CD8-positive, alpha-beta memory T cell (primary cell): ENCODE data around the gene FSTL1. TPM values are rescaled to one million over a fixed set of nuclear protein-coding genes. Genes with fewer than 3 reads are reported as not detected.

Source experiments
- CTCF ChIA-PET: fragments of 350-600 bp; sonication (Branson Sonifier 250); formaldehyde crosslinking; loops from one replicate; lab custom pipeline; 2021; ENCODE audit warnings: antibody characterized with exemption; lab: Charles Lee
- POLR2A ChIA-PET: fragments of 350-600 bp; sonication (Branson Sonifier 250); formaldehyde crosslinking; loops from one replicate; lab custom pipeline; 2021; ENCODE audit warnings: antibody characterized with exemption; lab: Charles Lee
- DNase-seq, 5 donors: peaks; one replicate each; pipeline versions ENCODE4 v3.0.0 to v3.0.0-alpha.2; 2020 to 2022; ENCODE audit warnings: mixed read lengths in 1 of 5
- H3K27ac ChIP-seq: one replicate; pipeline ENCODE4 v1.7.0; 2013; ENCODE audit warnings: low read depth, mild to moderate bottlenecking, low read length, moderate library complexity
- H3K27me3 ChIP-seq: 2 replicates; pipeline ENCODE4 v1.7.0; 2013; ENCODE audit warnings: low read length, mild to moderate bottlenecking; ENCODE audit not compliant: insufficient read depth, poor library complexity, severe bottlenecking
- H3K36me3 ChIP-seq: 2 replicates; pipeline ENCODE4 v1.7.0; 2013; ENCODE audit warnings: mild to moderate bottlenecking, low read length, moderate library complexity; ENCODE audit not compliant: insufficient read depth
- H3K4me1 ChIP-seq: 2 replicates; pipeline ENCODE4 v1.7.0; 2013; ENCODE audit warnings: mild to moderate bottlenecking, low read length, moderate library complexity; ENCODE audit not compliant: insufficient read depth
- H3K4me3 ChIP-seq: 2 replicates; pipeline ENCODE4 v1.7.0; 2013; ENCODE audit warnings: mild to moderate bottlenecking, low read length
- H3K9me3 ChIP-seq: 2 replicates; pipeline ENCODE4 v1.7.0; 2013; ENCODE audit warnings: mild to moderate bottlenecking, low read length
- H3K27ac Mint-ChIP-seq, 8 donors: one replicate each; pipeline ENCODE4 v1.8.0; 2020 to 2021; ENCODE audit warnings: mixed read lengths in 8 of 8, mild to moderate bottlenecking in 6 of 8, inconsistent platforms in 3 of 8, moderate library complexity in 3 of 8
- H3K27me3 Mint-ChIP-seq, 2 donors: one replicate each; pipeline ENCODE4 v1.8.0; 2020 to 2021; ENCODE audit warnings: mixed read lengths in 2 of 2, mild to moderate bottlenecking in 1 of 2, moderate library complexity in 1 of 2
- H3K36me3 Mint-ChIP-seq, 3 donors: one replicate each; pipeline ENCODE4 v1.8.0; 2020 to 2021; ENCODE audit warnings: mixed read lengths in 3 of 3, inconsistent platforms in 1 of 3, mild to moderate bottlenecking in 1 of 3
- H3K4me1 Mint-ChIP-seq, 3 donors: one replicate each; pipeline ENCODE4 v1.8.0; 2020 to 2021; ENCODE audit warnings: mixed read lengths in 3 of 3, inconsistent platforms in 1 of 3, mild to moderate bottlenecking in 1 of 3
- H3K4me3 Mint-ChIP-seq, 7 donors: one replicate each; pipeline ENCODE4 v1.8.0; 2020 to 2021; ENCODE audit warnings: mixed read lengths in 7 of 7, mild to moderate bottlenecking in 6 of 7, moderate library complexity in 4 of 7, inconsistent platforms in 2 of 7
- H3K9me3 Mint-ChIP-seq, 5 donors: one replicate each; pipeline ENCODE4 v1.8.0; 2020 to 2022; ENCODE audit warnings: mixed read lengths in 5 of 5, mild to moderate bottlenecking in 3 of 5, moderate library complexity in 2 of 5, inconsistent platforms in 1 of 5
- polyA plus RNA-seq: library from polyadenylated mRNA; unstranded; fragments of 300-500 nt; fragmentation: Illumina TruSeq; gene quantifications from one replicate; pipeline ENCODE4 v1.2.3, GENCODE V29; 2021
- total RNA-seq, 2 experiments: library from RNA; stranded (reverse); gene quantifications; one replicate each; pipeline ENCODE4 v1.2.3, GENCODE V29; 2021

The FSTL1 gene
- total and polyA plus RNA-seq, 3 experiments from 2014 or later, result 0.09 to 0.53 TPM; not detected in 1

DNA sequence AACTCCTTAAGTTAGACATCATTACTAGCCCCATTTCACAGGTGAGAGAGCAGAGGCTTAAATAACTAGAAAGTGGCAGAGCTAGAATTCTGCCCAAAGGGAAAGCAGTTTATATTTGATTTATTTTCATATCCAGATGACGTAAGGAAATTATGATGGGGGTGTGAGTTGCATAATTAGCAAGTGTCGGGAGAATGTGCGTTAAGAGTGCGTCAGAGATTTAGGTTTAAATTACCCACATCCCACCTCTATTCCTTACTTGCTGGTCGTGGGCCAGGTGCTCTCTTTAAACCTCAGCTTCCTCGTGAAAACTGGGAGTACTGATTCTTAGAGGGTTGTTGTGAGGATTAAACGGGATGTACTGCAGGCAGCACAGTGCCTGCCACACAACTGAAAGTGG lies 32.3 kb downstream of the FSTL1 start:
- no peaks in the 10 kb centered on the region for H3K27me3 ChIP-seq
- ChIA-PET CTCF (interaction anchor here (1.0 to 6.1 kb wide), 12 partner anchors 7 to 1534 kb away, joined by 3 to 90 read pairs (median 6); partner anchors contain the start of gene NDUFB4), POLR2A (interaction anchor here (1.6 kb wide), 1 partner anchor 68 kb away, joined by 4 read pairs; no protein-coding TSS in a partner anchor)
- no peaks in the 10 kb centered on the region for H3K36me3 ChIP-seq
- Mint-ChIP-seq H3K4me3 (peak overlapping the region in 2 of 7 donors; percentile 4 to 36), H3K27me3 (peaks cover 8% of the 10 kb centered on the region in 2 donors), H3K9me3 (no peaks in the 10 kb centered on the region), H3K27ac (no peak overlapping the region), H3K4me1 (peaks cover 10 to 21% (median 14%) of the 10 kb centered on the region in 3 donors), H3K36me3 (no peaks in the 10 kb centered on the region)
- peaks cover 5% of the 10 kb centered on the region for H3K4me1 ChIP-seq
- no peaks in the 10 kb centered on the region for H3K9me3 ChIP-seq
- no peak overlapping the region for H3K4me3 ChIP-seq
- no peak for DNase-seq
- no peak overlapping the region for H3K27ac ChIP-seq

DNA sequence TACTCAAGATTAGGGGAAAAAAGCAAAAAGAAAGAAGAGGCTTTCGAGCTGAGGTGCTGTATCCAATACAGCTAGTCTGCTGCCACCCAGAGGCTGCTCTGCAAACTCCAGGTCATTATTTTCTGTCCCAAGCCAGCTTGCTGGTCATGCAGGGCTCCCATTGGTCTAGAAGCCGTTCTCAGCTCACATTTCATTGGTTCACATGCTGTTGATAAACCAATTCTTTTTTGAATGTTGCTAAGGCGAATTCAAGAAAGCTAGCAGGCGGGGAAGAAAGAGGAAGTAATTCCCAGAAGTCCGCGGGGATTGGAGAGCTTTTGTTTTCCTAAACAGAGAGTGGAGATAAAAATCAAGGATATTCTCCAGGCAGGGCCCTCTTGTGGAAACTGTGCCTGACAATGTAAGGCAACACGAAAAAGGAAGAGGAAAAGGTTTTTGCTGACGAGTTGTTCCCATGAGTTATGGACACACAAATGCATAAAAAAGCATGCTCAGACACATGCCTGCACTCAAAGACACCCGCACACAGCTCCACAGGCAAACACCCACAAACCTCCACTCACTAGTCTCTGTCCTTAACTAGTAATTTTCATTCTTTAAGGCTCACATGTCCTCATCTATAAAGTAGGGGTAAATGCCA lies 33.4 kb downstream of the FSTL1 start:
- H3K27ac ChIP-seq, result no peak overlapping the region
- no peaks in the 10 kb centered on the region for H3K9me3 ChIP-seq
- H3K4me3 ChIP-seq, result peak overlapping the region; percentile 30
- no peaks in the 10 kb centered on the region for H3K9me3 Mint-ChIP-seq
- H3K36me3 ChIP-seq, result no peaks in the 10 kb centered on the region
- no peaks in the 10 kb centered on the region for H3K36me3 Mint-ChIP-seq
- peak overlapping the region in 6 of 8 donors; percentile 9 to 91 (median 38) for H3K27ac Mint-ChIP-seq
- ChIA-PET POLR2A (interaction anchor here (1.1 to 1.6 kb wide), 2 partner anchors 67 to 323 kb away, joined by 3 to 4 read pairs; partner anchors contain the start of gene GSK3B), CTCF (interaction anchor here (0.6 to 6.1 kb wide), 35 partner anchors 8 to 1533 kb away, joined by 3 to 90 read pairs (median 4); partner anchors contain the start of genes GSK3B, GTF2E1, LRRC58 and NDUFB4)
- DNase-seq, result peak; percentile 63 to 86 (median 73)
- peaks cover 5% of the 10 kb centered on the region for H3K4me1 ChIP-seq
- no peaks in the 10 kb centered on the region for H3K27me3 ChIP-seq
- H3K4me3 Mint-ChIP-seq, result peak overlapping the region; percentile 81 to 93 (median 84)
- peaks cover 8 to 10% of the 10 kb centered on the region in 2 donors for H3K27me3 Mint-ChIP-seq
- H3K4me1 Mint-ChIP-seq, result peaks cover 10 to 21% (median 14%) of the 10 kb centered on the region in 3 donors

DNA sequence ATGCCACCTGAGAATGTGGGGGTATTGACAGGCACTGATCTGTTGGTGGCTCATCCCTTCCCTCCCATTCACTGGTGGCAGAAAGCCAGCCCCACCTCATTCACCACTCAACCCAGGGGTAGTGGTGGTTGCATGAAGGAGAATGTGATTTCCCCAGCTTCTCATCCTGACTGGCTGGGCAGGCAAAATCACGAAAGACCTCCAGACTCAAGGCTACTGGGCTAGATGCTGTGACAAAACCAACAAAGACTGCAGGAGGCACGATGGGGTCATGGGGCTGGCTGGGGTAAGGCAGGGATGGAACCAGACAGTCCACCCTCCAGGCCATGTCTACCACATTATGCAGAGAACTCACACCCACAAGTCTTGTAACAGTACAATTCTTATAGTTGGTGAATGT lies 33.9 kb downstream of the FSTL1 start:
- H3K4me3 ChIP-seq, result no peak overlapping the region
- no peaks in the 10 kb centered on the region for H3K27me3 ChIP-seq
- no peak for DNase-seq
- ChIA-PET POLR2A (interaction anchor here (1.1 to 1.6 kb wide), 2 partner anchors 67 to 322 kb away, joined by 3 to 4 read pairs; partner anchors contain the start of gene GSK3B), CTCF (interaction anchor here (0.8 to 6.1 kb wide), 30 partner anchors 8 to 559 kb away, joined by 3 to 90 read pairs (median 4); partner anchors contain the start of genes GSK3B, GTF2E1, LRRC58 and RABL3)
- H3K9me3 ChIP-seq, result no peaks in the 10 kb centered on the region
- Mint-ChIP-seq H3K9me3 (no peaks in the 10 kb centered on the region), H3K36me3 (no peaks in the 10 kb centered on the region), H3K27ac (peak overlapping the region in 2 of 8 donors; percentile 17 to 28), H3K4me1 (peaks cover 10 to 21% (median 14%) of the 10 kb centered on the region in 3 donors), H3K4me3 (peak overlapping the region in 6 of 7 donors; percentile 81 to 93 (median 84)), H3K27me3 (peaks cover 8 to 10% of the 10 kb centered on the region in 2 donors)
- H3K27ac ChIP-seq, result no peak overlapping the region
- peaks cover 5% of the 10 kb centered on the region for H3K4me1 ChIP-seq
- no peaks in the 10 kb centered on the region for H3K36me3 ChIP-seq

DNA sequence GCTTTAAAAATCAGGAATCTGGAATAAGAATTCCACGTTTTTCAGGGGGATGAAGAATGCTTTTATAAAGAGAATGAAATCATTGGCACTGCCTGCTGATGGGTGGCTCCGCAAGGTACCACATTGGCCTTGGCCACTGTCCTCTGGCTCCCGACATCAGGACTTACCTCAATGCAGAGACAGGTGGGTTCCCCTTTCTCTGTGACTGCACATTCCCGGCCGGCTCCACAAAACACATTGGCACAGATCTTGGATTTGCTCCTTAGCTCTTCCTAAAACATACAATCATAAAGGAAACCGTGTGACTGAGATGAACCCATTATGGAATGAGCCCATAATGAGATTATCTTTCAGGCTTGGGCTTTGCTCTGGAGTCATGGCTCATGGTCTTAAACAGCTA lies 35.0 kb downstream of the FSTL1 start:
- Histone ChIP-seq H3K27ac (no peak overlapping the region), H3K27me3 (no peaks in the 10 kb centered on the region), H3K36me3 (no peaks in the 10 kb centered on the region), H3K9me3 (no peaks in the 10 kb centered on the region), H3K4me1 (peaks cover 5% of the 10 kb centered on the region), H3K4me3 (no peak overlapping the region)
- H3K4me3 Mint-ChIP-seq, result no peak overlapping the region
- H3K36me3 Mint-ChIP-seq, result no peaks in the 10 kb centered on the region
- DNase-seq, result no peak
- no peaks in the 10 kb centered on the region for H3K9me3 Mint-ChIP-seq
- H3K27ac Mint-ChIP-seq, result no peak overlapping the region
- CTCF ChIA-PET, result interaction anchor here (1.6 to 6.1 kb wide), 6 partner anchors 10 to 379 kb away, joined by 3 to 90 read pairs (median 10); no protein-coding TSS in a partner anchor
- peaks cover 10 to 21% (median 14%) of the 10 kb centered on the region in 3 donors for H3K4me1 Mint-ChIP-seq
- H3K27me3 Mint-ChIP-seq, result peaks cover 8 to 10% of the 10 kb centered on the region in 2 donors
- POLR2A ChIA-PET, result no interaction called here

DNA sequence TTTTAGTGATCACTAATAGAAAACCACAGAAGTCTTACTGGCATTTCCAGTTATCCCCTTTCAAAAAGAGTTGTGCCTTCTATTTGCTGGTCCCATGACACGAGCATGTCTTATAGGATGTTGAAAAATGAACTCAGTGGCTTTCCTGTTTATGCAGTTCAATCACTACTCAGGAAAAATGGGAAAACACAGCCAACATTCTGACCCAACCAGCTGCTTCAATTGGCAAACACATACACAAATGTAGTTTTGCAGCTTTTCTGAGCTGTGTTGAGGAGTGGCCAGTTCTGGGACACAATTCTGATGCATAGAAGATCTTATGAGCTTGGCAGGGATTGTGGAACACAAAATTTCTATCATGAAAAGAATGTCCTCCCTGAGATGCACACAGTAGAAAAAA lies 40.3 kb downstream of the FSTL1 start:
- no peak for DNase-seq
- CTCF ChIA-PET, result interaction anchor here (3.3 kb wide), 1 partner anchor 7 kb away, joined by 11 read pairs; no protein-coding TSS in a partner anchor
- POLR2A ChIA-PET, result no interaction called here
- H3K4me1 ChIP-seq, result no peaks in the 10 kb centered on the region
- Mint-ChIP-seq H3K4me1 (no peaks in the 10 kb centered on the region), H3K27me3 (peaks cover 3% of the 10 kb centered on the region in 2 donors), H3K27ac (no peak overlapping the region), H3K9me3 (no peaks in the 10 kb centered on the region), H3K36me3 (no peaks in the 10 kb centered on the region), H3K4me3 (no peak overlapping the region)
- no peak overlapping the region for H3K4me3 ChIP-seq
- H3K27ac ChIP-seq, result no peak overlapping the region
- no peaks in the 10 kb centered on the region for H3K36me3 ChIP-seq
- H3K9me3 ChIP-seq, result no peaks in the 10 kb centered on the region
- no peaks in the 10 kb centered on the region for H3K27me3 ChIP-seq

DNA sequence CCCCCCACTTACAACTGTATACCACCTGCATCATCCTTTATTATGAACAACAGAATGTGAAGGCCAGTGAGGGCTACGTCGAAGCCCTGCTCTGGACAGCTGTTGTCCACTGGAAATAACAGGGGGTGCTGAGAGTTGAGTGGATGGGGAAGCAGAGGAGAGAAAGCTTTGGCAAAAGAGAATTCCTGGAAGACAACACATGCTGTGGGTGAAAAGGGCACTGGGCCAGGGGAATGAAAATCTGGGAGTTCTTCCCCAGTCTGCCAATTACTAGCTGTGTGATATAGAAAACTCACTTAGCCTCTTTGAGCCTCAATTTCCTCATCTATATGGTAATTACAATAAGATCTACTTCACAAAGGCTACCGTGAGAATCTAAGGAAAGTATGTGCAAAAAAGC lies 40.7 kb downstream of the FSTL1 start:
- no peak overlapping the region for H3K27ac ChIP-seq
- no peaks in the 10 kb centered on the region for H3K36me3 ChIP-seq
- DNase-seq, result no peak
- ChIA-PET CTCF (interaction anchor here (3.3 kb wide), 1 partner anchor 8 kb away, joined by 11 read pairs; no protein-coding TSS in a partner anchor), POLR2A (no interaction called here)
- Mint-ChIP-seq H3K27ac (no peak overlapping the region), H3K9me3 (no peaks in the 10 kb centered on the region), H3K27me3 (peaks cover under 1 to 3% of the 10 kb centered on the region in 2 donors), H3K36me3 (no peaks in the 10 kb centered on the region), H3K4me1 (no peaks in the 10 kb centered on the region), H3K4me3 (no peak overlapping the region)
- no peaks in the 10 kb centered on the region for H3K27me3 ChIP-seq
- H3K9me3 ChIP-seq, result no peaks in the 10 kb centered on the region
- no peaks in the 10 kb centered on the region for H3K4me1 ChIP-seq
- H3K4me3 ChIP-seq, result no peak overlapping the region

DNA sequence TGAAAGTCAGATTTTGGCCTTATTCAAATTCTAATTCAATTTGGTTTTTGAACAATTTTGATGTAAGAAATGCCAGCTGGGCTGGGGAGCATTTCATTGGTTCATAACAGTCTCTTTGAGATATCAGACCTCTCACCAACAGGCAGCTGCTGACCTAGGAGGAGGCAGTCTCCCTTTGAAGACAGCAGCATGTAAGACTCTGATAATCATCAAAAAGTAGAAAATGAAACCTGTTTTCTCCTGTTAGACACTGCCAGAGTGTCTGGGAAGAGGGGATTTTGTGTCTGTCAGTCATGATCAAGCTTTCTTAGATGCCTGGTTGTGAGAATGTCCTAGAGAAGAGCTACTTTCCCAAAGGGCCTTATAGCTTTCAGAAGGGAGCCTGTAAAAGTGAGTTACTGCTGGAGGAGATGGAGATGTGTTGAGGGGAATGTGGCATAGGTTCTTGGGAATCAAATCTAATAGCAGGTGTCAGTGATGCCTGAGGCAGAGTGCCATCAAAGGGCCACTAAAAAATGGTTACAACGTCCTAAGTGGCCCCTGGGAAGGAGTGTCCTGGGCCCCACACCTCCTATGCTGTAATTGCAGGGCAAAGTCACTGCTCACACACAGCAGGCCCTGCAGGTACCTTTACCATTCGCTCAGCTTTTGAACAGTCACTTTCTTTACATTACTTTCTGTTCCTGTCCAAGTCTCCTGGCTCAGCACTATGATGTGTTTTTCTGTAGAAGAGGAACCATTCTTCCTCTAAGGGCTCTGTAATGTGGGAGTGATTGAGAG lies 43.1 kb downstream of the FSTL1 start:
- CTCF ChIA-PET, result interaction anchor here (3.3 kb wide), 1 partner anchor 10 kb away, joined by 11 read pairs; no protein-coding TSS in a partner anchor

More for the DNA sequence above, 43.1 kb downstream of the FSTL1 start:
- Mint-ChIP-seq H3K27ac (no peak overlapping the region), H3K9me3 (no peaks in the 10 kb centered on the region), H3K36me3 (no peaks in the 10 kb centered on the region), H3K4me3 (no peak overlapping the region), H3K27me3 (peaks cover 1 to 3% of the 10 kb centered on the region in 2 donors), H3K4me1 (no peaks in the 10 kb centered on the region)
- H3K27ac ChIP-seq, result no peak overlapping the region
- no peaks in the 10 kb centered on the region for H3K36me3 ChIP-seq
- no peak for DNase-seq
- no peaks in the 10 kb centered on the region for H3K9me3 ChIP-seq
- POLR2A ChIA-PET, result no interaction called here
- no peaks in the 10 kb centered on the region for H3K4me1 ChIP-seq
- H3K4me3 ChIP-seq, result no peak overlapping the region
- no peaks in the 10 kb centered on the region for H3K27me3 ChIP-seq
